GM19328 (cell line): ENCODE results near the gene STAT2.
A peak's percentile ranks its signal among the peaks of the same experiment; 100 is the strongest.
"Not testable (repeated sequence)": the region's sequence is repeated elsewhere in the genome, so short reads cannot be mapped to it uniquely, and the experiment has no call there.

Source experiments
- ATAC-seq: cut with Tn5 transposase; IDR thresholded peaks from one replicate; pipeline ENCODE4 v1.9.1; 2021; ENCODE audit warnings: mild to moderate bottlenecking, moderate library complexity; ENCODE audit not compliant: unreplicated experiment

The STAT2 gene

DNA sequence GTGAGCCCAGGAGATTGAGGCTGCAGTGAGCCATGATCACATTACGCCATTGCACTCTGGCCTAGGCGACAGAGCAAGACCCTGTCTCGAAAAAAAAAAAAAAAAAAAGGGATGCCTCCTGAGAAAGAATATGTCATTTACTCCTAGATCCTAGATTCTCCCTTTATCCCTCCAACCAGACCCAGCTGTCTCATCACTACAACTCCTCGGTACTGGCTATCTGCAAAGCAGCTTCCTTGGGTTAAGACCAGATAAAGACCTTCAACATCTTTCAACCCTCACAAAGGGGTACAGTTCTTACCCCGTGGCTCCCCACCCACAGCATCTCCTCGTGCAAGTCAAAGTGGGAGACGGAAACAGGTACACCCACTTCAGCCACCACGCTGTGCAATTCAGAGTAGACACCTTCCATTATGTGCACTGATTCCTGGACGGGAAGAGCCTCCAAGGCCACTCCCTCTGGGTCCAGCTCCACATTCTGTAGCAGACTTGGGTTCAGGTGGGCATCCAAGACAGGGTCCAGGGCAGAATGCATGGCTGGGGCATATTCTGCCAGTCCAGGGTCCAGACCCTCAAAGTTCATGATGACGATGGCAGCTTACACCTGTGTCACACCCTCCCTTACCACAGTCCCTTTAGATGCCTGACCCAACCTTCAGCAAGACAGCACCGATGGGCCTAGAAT is 27.3 kb downstream of the STAT2 start:
- no peak for ATAC-seq

DNA sequence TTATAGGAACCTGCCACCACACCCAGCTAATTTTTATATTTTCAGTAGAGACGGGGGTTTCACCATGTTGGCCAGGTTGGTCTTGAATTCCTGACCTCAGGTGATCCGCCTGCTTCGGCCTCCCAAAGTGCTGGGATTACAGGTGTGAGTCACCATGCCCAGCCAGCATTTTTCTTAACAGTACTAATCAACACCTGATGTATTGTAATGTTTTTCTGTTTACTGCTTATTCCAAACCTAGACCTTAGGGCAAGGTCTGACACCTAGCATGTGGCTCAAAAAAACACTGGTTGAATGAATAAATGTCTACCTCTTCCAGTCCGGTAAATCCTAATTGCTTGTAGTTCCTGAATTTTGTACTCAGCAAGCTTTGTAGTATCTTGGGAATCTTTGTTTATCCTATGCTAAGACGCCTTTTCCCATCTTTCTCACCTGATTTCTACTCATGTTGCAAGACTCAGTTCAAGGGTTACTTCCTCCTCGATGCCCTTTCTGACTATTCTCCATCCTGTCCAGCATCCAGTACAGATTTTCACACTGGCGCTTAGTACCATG is 28.9 kb downstream of the STAT2 start:
- ATAC-seq, result no peak

DNA sequence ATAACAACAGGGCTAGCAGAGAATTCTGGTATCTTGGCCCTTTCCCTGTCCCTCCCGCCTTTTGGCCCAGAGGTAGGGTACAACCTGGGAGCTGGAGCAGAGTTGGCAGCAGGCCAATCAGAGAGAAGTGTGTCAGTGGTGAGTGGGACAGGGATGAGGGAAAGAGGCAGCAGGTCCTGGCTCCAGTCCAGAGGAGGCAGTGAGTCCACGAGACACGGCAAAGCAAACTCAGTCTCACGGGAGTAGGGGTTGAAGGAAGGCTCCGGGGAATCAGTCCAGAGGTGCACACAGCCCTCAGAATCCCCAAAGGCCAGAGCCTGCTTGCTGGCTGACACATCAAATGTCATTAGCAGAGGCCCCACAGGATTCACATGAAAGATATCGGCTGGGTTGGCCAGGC is 33.4 kb downstream of the STAT2 start:
- ATAC-seq, result no peak

DNA sequence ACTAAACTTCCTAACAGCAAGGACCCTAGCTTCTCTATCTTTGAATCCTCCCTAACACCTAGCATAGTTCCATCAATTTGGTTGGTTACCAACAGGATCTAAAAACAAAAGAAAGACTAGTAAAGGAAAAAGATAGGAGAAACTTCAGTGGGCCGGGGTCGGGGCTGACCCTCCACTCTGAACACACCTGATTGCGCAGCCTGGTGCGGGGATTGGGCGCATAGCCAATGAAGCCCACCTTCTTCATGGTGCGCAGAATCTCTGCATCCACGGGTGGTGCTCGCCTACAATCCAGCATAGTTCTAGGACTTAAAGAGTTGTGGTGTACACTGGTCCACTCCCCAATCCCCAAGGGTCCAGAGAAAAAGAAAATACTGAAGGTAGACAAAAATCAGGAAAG is 33.8 kb downstream of the STAT2 start:
- no peak for ATAC-seq

DNA sequence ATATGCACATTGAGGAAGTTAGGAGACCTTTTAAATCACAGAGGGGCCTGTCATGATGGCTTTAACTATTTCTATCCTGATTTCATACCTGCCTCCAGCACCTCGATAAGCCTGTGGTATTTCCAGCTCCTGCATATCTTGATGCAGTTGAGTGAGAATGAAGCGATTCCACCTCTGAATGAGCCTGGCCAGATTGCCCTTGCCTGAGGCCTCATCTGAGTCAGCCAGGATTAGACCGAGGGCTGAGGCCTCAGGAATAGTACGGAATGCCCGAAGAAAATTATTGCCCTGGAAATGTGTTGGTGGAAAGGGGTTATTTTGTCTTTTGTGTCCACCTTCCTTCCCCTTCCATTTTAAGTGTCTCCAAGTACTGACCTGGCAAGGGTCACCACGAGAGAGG is 35.7 kb downstream of the STAT2 start:
- ATAC-seq, result no peak

DNA sequence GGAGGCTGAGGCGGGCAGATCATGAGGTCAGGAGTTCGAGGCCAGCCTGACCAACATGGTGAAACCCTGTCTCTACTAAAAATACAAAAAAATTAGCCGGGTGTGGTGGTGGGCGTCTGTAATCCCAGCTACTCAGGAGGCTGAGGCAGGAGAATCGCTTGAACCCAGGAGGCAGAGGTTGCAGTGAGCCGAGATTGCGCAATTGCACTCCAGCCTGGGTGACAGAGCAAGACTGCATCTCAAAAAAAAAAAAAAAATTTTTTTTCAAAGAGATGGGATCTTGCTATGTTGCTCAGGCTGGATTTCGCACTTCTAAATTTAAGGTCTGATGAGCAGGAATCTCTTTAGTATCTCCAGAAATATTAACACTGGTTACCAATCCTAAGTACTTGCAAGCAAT is 38.3 kb downstream of the STAT2 start:
- ATAC-seq, result not testable (repeated sequence)

DNA sequence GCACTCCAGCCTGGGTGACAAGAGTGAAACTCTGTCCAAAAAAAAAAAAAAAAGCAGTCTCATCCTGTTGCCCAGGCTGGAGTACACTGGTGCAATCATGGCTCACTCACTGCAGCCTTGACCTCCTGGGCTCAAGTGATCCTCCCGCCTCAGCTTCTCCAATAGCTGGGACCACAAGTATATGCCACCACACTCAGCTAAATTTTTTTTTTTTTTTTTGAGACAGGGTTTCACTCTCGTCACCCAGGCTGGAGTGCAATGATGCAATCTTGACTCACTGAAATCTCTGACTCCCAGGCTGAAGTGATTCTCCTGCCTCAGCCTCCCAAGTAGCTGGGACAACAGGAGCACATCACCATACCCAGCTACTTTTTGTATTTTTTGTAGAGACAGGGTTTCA is 38.9 kb downstream of the STAT2 start:
- no peak for ATAC-seq

DNA sequence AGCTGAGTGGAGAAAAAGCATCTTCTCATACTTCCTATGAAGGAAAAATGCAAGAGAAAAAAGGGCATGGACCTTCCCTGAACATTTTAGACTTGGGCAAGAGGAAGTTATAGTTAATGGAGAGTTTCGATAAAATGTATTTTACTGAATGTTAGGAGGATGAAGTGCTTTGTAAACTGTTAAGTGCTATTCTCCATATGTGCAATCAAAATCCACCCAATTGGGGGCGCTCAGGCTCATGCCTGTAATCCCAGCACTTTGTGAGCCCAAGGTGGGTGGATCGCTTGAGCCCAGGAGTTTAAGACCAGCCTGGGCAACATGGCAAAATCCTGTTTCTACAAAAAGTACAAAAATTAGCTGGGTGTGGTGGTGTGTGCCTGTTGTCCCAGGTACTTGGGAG is 42.2 kb downstream of the STAT2 start:
- no peak for ATAC-seq

DNA sequence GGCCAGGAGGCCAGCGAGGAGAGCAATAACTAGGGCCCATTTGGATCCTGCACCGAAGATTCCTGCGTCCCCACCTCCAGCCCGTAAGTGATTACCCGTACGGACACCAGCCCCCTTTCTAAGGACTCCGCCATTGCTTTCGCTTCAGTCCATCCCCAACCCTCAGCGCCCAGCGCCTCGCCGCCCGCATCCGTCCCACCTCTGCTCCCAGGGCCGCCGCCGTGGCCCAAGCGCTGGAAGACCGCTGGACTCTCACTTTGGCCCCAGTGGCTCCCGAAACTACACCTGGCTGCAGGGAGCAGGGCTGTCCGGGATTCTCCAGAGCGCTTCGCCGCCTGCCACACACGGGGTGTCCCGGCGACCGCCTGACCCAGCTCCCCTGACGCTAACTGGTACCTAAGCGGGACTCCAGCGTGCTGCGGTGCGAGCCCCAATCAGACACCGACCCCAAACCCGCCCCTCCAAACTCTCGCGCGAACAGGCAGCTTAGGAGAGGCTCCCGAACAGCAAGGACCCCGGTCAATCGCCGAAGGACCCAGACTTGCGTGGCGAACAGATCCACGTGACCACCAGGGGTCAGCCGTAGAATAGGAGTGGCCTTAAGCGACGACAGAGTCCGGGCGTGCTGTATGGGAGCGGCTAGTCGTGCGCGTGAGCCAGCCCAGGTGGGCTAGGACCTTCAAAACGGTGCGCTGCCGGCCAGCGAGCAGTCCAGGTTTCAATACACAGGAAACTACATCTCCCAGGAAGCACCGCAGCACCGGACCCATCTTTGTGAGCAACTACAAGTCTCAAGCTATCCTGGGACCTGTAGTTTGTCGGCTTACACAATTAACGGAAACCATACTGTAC is 44.1 kb downstream of the STAT2 start, which contains the start of gene CNPY2:
CNPY2 (minus strand) TSS at position 367 of the 852 bp plus-strand sequence. CDS start 771 bp downstream, outside the sequence.
- peak; percentile 87 for ATAC-seq

DNA sequence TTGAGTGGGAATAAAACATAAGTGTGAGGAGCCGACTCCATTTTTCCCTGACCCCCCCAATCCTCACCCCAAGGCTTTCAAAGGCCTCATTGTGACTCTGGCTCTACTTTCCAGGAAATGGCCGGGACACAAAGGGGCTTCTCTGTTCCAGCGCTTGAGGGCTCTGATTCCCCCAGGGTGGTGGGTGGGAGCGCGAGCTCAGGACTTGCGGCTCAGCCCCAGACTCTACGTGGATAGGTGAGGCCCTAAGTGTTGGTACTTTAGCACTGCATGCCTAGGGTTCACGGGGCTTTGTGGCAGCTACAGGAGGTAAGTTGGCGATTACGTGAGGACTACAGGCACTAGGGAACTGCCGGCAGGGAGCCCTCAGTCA is 44.7 kb downstream of the STAT2 start:
- ATAC-seq, result no peak

DNA sequence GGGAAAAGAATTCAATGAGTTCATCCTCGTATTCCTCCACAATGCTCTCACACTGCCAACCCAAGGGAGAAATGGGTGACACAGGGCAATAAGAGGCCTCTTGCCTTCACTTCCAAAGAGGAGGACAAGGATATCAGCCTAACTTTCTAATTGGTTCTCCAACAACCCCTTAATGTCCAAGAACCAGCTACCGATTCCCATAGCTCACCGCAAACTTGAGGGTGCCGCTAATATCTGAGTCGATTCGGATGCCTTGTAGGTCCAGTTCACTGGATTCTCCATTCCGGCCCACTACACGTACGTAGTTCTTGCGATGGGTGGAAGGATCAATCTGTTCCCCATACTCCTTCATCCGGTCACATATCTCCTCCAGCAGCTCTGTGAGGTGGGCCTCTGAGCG is 48.9 kb downstream of the STAT2 start:
- no peak for ATAC-seq

DNA sequence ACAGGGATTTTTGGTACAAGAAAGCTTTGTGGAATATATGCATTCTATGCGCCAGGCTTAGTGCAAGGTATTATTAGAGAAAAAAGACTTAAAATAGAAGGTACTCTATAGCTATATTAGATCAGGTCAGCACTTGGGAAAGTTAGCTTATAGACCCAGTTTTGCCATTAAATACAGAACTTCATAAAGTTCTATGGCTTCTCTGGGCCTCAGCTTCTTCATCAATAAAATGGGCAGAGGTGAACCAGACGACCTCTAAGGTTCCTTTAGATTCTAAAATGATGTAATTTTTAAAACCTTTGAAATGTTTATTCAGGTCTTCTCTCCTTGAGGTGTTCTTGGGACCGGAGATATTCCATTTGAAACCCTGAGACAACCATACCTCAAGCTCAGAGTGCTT is 51.2 kb downstream of the STAT2 start:
- ATAC-seq, result no peak

DNA sequence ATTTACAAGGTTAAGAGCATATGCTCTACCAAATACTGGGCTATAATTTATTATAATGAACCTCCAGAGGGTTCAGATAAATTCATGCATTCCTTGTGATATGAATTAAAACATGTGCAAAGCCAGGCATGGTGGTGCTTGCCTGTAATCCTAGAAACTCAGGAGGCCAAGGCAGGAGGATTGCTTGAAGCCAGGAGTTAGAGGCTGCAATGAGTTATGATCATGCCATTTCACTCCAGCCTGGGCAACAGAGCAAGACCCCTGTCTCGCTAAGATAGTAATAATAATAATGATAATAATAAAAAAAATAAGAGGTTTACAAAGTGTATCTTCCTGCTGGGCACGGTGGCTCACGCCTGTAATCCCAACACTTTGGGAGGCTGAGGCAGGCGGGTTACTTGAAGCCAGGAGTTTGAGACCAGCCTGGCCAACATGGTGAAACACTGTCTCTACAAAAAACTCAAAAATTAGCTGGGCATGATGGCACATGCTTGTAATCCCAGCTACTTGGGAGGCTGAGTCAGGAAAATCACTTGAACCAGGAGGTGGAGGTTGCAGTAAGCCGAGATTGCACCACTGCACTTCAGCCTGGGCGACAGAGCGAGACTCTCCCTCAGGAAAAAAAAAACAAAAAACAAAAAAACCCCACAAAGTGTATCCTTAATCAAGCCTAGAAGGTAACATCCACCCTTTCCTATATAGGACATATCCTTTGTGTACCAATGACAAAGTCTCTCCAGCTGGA is 52.5 kb downstream of the STAT2 start:
- no peak for ATAC-seq

DNA sequence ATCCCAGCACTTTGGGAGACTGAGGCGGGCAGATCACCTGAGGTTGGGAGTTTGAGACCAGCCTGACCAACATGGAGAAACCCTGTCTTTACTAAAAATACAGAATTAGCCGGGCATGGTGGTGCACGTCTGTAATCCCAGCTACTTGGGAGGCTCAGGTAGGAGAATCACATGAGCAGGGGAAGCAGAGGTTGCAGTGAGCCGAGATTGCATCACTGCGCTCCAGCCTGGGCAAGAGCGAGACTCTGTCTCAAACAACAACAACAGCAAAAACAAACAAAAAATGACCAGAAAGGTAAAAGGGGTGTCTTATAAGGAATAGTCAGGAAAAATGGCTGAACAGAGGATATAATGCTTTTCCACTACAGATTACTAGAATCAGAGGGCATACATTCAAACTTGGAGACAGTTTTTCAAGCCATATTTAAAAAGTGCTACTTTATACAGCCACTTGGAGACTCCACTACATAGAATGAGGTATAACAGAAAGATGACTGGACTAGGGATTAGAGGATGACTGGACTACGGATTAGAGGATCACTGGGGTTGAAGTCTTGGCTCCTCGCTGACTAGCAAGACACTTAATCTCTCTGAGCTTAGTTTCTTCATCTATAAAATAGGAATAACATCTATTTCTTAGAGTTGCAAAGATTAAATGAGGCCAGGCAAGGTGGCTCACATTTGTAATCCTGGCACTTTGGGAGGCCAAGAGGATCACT is 54.9 kb downstream of the STAT2 start:
- no peak for ATAC-seq

DNA sequence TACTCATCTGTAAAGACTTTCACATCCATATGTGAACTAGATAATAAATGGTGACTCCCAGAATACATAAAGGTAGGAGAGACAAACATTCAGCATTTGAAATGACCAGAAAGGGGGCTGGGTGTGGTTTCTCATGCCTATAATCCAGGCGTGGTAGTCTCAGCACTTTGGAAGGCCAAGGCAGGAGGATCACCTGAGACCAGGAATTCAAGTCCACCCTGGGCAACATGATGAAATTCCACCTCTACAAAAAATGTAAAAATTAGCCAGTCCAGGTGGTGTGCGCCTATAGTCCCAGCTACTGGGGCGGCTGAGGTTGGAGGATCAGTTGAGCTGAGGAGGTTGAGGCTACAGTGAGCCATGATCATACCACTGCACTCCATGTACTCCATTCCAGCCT is 55.6 kb downstream of the STAT2 start:
- ATAC-seq, result no peak

DNA sequence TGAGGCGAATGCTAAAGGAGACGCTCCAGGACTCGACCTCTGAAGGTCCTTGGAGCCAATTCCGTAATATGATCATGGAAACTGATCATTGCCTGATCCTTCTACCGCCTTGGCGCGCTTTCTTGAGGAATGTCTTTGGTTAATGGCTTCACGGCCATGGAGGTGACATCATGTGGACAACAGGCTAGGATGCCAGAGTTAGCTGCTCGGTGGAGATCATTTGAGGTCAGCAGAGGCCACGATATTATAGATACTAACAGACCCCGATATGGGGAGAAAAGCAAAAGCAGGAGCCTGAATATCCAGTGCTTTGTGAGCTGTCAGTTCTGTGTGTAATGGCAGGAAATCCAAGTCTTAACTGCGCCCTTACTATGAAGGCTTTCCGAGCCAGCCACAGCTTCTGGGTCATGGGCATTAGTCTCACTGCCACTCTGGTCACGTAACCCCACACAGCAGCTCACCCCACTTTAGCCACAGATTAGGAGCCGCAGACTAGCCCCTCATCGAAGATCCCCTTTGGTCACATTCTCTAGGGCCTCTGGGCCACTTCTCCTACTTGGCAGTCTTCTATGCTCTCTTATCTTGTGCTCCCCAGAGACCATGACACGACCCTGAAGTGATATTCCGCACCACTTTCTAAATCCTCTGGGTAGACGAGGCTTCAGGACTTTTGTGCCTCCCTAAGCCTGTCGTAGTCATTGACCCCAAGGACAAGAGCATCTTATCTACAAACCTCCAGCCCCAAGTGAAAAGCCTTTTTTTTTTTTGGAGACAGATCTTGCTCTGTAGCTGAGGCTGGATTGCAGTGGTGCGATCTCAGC is 59.1 kb downstream of the STAT2 start:
- no peak for ATAC-seq

DNA sequence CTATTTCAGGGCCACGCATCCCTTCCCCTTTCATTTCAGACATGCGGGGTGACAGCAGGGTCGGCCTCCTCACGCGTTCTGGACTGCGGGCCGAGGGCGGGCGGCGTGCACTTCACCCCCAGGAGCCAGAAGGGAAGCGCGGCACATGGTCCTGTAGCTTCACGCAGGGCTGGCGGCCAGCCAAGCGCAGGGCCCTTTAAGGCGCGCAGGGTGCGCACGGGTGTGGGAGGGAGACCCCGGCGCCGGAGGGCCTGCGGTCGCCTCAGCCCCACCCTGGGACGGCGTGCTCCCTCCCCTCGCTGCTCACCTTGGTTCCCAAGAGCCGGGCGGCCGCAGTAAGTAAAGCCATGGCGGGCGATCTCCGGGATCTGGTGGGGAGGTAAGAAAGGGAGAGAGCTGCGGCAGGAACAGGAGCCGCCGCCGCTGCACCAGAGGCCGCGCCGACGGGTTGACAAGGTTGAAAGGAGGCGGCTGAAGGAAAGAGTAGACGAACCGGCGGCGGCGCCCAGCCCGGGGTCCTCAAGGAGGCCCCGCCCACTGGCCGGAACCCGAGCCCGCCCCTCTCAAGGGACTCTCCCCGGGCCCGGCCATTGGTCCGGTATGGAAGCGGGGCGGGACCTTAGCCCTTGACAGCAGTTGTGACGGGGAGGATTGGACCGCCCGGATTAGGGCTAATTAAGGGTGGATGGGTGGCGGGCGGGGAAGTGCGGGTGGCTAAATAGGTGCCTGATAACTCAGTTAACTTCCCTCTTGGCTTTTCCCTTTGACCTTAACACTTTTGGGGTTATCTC is 59.9 kb downstream of the STAT2 start, which contains the start of gene CS:
CS (minus strand) TSS at position 478 of the 791 bp plus-strand sequence; CDS start at position 349, 129 bp downstream.
- ATAC-seq, result peak; percentile 96

DNA sequence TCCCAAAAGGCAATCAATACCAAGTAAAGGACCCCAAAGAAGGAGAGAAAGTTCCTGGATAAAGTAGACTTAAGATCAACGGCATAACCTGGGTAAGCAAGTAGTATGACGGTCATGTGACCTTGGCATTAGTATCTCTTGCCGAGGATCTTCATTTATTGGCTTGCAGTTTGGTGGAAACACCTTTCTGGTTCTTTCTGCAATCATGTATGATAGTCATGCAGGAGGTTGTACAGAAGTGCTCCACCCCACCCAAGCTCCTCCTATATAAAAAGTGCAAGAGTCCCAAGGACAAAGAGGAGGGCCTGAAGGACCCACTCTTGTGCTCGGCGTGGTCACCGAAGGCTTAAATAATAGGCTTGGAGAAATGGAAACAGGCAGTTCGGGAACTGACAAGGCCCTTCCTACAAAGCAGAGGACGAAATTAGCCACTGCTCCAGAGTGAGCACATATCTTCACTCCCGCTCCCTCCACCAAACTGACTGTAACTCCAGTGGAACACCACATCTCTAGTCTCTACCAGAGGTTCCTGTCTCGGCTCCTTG is 60.5 kb downstream of the STAT2 start:
- ATAC-seq, result no peak

DNA sequence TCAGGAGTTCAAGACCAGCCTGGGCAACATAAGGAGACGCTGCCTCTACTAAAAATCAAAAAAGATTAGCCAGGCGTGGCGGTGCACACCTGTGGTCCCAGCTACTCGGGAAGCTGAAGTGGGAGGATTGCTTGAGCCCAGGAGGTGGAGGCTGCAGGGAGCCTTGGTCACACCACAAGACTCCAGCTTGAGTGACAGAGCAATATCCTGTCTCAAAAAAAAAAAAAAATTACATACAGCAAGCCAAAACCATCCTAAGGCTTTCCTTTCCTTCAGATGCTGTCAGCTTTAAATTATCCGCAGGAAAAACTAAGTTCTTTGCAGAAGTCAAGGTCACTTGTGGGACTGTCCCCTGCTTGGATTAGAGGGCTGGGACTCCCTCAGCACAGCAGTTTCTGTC is 61.1 kb downstream of the STAT2 start:
- no peak for ATAC-seq
